Liver (tissue), 3 donors: ENCODE data around the gene MAPRE2.

Source experiments
- CTCF ChIP-seq: fragments of 150-350 bp; IDR thresholded peaks from 2 replicates; pipeline ENCODE4 v1.5.1; 2017; ENCODE audit warnings: improper control_type of control experiment, low read depth, low read length; ENCODE audit not compliant: missing input control
- GABPA ChIP-seq, 2 donors: IDR thresholded peaks in 1 of 2; conservative IDR thresholded peaks in 1 of 2; 2 replicates each; pipeline ENCODE4 v1.6.1; 2016; ENCODE audit warnings: antibody characterized with exemption in 2 of 2, mild to moderate bottlenecking in 1 of 2, moderate library complexity in 1 of 2
- HNF4A ChIP-seq, 2 donors: conservative IDR thresholded peaks; 2 replicates each; pipeline ENCODE4 v1.6.1; 2016; ENCODE audit warnings: antibody characterized with exemption in 2 of 2, mild to moderate bottlenecking in 2 of 2
- JUND ChIP-seq, 2 donors: IDR thresholded peaks; 2 replicates each; pipeline ENCODE4 v1.6.1; 2016; ENCODE audit warnings: antibody characterized with exemption in 2 of 2
- MAX ChIP-seq: IDR thresholded peaks from 2 replicates; pipeline ENCODE4 v1.6.1; 2016; ENCODE audit warnings: antibody characterized with exemption
- REST ChIP-seq: IDR thresholded peaks from 2 replicates; pipeline ENCODE4 v1.6.1; 2016; ENCODE audit warnings: antibody characterized with exemption, mild to moderate bottlenecking
- SP1 ChIP-seq: IDR thresholded peaks from 2 replicates; pipeline ENCODE4 v1.6.1; 2018; ENCODE audit warnings: antibody characterized with exemption, mild to moderate bottlenecking
- YY1 ChIP-seq: IDR thresholded peaks from 2 replicates; pipeline ENCODE4 v1.6.1; 2016; ENCODE audit warnings: antibody characterized with exemption, mild to moderate bottlenecking
- donor health status: healthy.
- donor health status: healthy.

GRCh38 chr18:35167857-35168256, 126.6 kb downstream of the MAPRE2 start:
- TF ChIP-seq REST (no peak), CTCF (no peak), YY1 (no peak), GABPA (IDR thresholded peaks at IDR 0.05 in 1 of 2, conservative IDR thresholded peaks at IDR 0.05 in 1 of 2) (no peak), MAX (no peak), JUND (IDR thresholded peaks at IDR 0.05) (no peak), SP1 (no peak), HNF4A (conservative IDR thresholded peaks at IDR 0.05) (no peak)
